Astrocyte (in vitro differentiated cells and primary cell): ENCODE results near the gene AMACR.

Source experiments
- CTCF ChIP-seq: IDR thresholded peaks from 2 replicates; pipeline ENCODE4 v1.5.1; 2011; ENCODE audit warnings: low read depth, mild to moderate bottlenecking, inconsistent platforms, low read length, moderate library complexity; ENCODE audit not compliant: insufficient read depth
- EZH2 ChIP-seq: IDR thresholded peaks from 2 replicates; pipeline ENCODE4 v1.6.1; 2012; ENCODE audit warnings: mild to moderate bottlenecking, low read length, inconsistent platforms; ENCODE audit not compliant: insufficient read depth

GRCh38 chr5:34040472-34040871 is 32.6 kb upstream of the AMACR start:
- TF ChIP-seq CTCF (no peak), EZH2 (no peak)
